Stimulated activated CD4-positive, alpha-beta T cell treated with anti-CD3 and anti-CD28 coated beads, Interleukin-15, amount 100 ng/mL, for 1 hour (primary cell): Measurements from ENCODE around the gene LYPD1.
"Not testable (repeated sequence)": the region's sequence is repeated elsewhere in the genome, so short reads cannot be mapped to it uniquely, and the experiment has no call there.

Source experiments
- DNase-seq, 2 donors: peaks; one replicate each; pipeline ENCODE4 v3.0.0-alpha.2; 2020; ENCODE audit warnings: low read depth in 1 of 2, low spot score in 1 of 2

LYPD1 gene

GRCh38 chr2:132669908-132670495 is at the start of gene LYPD1:
Gene LYPD1, minus strand, starts transcription at chr2:132670205. Its CDS starts 273 bp downstream, at chr2:132669932.
- no peak for DNase-seq

- no peak for DNase-seq
These were observed 49.5 kb upstream of the LYPD1 start for GRCh38 chr2:132719480-132719879.

- DNase-seq, result no peak
These were observed 46.9 kb upstream of the LYPD1 start for GRCh38 chr2:132716954-132717353.

GRCh38 chr2:132715386-132716351 is 45.7 kb upstream of the LYPD1 start:
- DNase-seq, result no peak

- DNase-seq, result no peak
These were observed 33.4 kb upstream of the LYPD1 start for GRCh38 chr2:132703396-132703795.

GRCh38 chr2:132701810-132702209 is 31.8 kb upstream of the LYPD1 start:
- no peak for DNase-seq

- not testable (repeated sequence) for DNase-seq
These were observed 29.8 kb upstream of the LYPD1 start for GRCh38 chr2:132699802-132700201.

- DNase-seq, result not testable (repeated sequence)
These were observed 28.3 kb upstream of the LYPD1 start for GRCh38 chr2:132698347-132698746.

- DNase-seq, result no peak
These were observed 27.7 kb upstream of the LYPD1 start for GRCh38 chr2:132697556-132698205.

GRCh38 chr2:132692816-132693215 is 22.8 kb upstream of the LYPD1 start:
- no peak for DNase-seq

- no peak for DNase-seq
These were observed 21.6 kb upstream of the LYPD1 start for GRCh38 chr2:132691556-132691955.

- no peak for DNase-seq
These were observed 20.8 kb upstream of the LYPD1 start for GRCh38 chr2:132690664-132691303.

GRCh38 chr2:132681766-132682165 is 11.8 kb upstream of the LYPD1 start:
- no peak for DNase-seq

- DNase-seq, result no peak
These were observed 10.5 kb upstream of the LYPD1 start for GRCh38 chr2:132680544-132680943.

GRCh38 chr2:132678483-132678882 is 8.5 kb upstream of the LYPD1 start:
- no peak for DNase-seq

GRCh38 chr2:132677661-132678060 is 7.7 kb upstream of the LYPD1 start:
- DNase-seq, result no peak

GRCh38 chr2:132676999-132677398 is 7.0 kb upstream of the LYPD1 start:
- no peak for DNase-seq

GRCh38 chr2:132671151-132671835 is 1.3 kb upstream of the LYPD1 start:
- no peak for DNase-seq

GRCh38 chr2:132670496-132671150 is 618 bp upstream of the LYPD1 start:
- DNase-seq, result no peak
